ENCODE results near the gene PPP1R2C.

- TF ChIP-seq EZH2phosphoT487 (IDR thresholded peaks at IDR 0.05; ENCODE audit: low read length) (no peak), CTCF (IDR thresholded peaks at IDR 0.05; ENCODE audit: low read length) (no peak), EZH2 (optimal IDR thresholded peaks at IDR 0.05; ENCODE audit: low read depth, low read length) (no peak)
Measured at GRCh38 chrX:42807393-42807792, 29.4 kb upstream of the PPP1R2C start.

All from MM.1S (cell line).